ENCODE measurements around the gene DOK4.

DNA sequence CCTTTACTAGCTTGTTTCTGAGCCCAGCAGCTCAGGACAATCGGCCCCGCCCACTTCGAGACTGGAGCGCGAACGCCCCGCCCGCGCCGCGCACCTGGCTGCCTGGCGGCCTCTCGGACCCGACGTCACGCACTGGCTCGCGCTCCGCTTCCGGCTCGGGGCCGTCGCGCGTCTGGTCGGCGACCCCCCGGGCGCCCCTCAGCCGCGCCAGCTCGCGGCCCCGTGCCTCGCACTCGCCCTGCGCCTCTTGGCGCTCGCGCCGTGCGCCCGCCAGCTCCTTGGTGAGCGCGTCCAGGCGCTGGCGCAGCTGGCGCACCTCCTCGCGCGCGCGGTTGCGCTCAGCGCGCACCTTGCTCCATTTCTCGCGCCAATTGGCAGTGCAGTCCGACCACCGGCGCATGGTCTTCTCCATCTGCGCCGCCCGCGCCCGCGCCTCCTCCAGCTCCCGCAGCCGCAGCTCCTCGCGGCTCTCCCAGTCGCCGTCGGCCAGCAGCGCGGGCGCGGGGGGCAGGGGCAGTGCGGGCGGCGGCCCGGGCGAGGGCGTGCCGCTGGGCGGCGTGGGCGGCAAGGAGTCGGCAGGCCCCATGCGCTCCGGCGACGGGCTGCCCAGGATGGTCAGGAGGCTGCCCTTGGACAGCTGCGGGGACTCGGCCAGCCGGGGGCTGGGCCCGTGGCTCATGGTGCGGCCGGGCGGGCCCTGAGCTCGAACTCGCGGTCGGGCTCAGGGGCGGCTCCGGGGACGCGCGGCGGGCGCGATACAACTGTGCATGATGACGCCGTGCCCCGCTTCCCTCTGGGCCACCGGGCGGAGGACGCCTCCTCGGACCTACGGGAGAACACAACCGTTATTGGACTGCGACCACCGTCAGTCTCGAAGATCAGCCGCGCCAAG is 42.5 kb upstream of the DOK4 start:
- TF ChIP-seq, protein P1, sequence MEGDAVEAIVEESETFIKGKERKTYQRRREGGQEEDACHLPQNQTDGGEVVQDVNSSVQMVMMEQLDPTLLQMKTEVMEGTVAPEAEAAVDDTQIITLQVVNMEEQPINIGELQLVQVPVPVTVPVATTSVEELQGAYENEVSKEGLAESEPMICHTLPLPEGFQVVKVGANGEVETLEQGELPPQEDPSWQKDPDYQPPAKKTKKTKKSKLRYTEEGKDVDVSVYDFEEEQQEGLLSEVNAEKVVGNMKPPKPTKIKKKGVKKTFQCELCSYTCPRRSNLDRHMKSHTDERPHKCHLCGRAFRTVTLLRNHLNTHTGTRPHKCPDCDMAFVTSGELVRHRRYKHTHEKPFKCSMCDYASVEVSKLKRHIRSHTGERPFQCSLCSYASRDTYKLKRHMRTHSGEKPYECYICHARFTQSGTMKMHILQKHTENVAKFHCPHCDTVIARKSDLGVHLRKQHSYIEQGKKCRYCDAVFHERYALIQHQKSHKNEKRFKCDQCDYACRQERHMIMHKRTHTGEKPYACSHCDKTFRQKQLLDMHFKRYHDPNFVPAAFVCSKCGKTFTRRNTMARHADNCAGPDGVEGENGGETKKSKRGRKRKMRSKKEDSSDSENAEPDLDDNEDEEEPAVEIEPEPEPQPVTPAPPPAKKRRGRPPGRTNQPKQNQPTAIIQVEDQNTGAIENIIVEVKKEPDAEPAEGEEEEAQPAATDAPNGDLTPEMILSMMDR (IDR thresholded peaks at IDR 0.05 in 2 of 3, conservative IDR thresholded peaks at IDR 0.05 in 1 of 3; ENCODE audit: borderline replicate concordance in 1 of 3, insufficient read depth in 1 of 3, low read depth in 2 of 3, low read length in 2 of 3): no peak
- TF ChIP-seq POLR2AphosphoS5 (IDR thresholded peaks at IDR 0.05; ENCODE audit: low read depth, low read length): peak; percentile 58; the same call in 1 of the 2 replicates
- no peak for TF ChIP-seq TCF7L2 (IDR thresholded peaks at IDR 0.05; ENCODE audit: borderline replicate concordance, extremely low read depth, insufficient read depth, insufficient read length)
- TF ChIP-seq POLR2A (IDR thresholded peaks at IDR 0.05; ENCODE audit: borderline replicate concordance, extremely low read depth, insufficient read depth, insufficient read length): no peak
- TF ChIP-seq RAD21 (IDR thresholded peaks at IDR 0.05; ENCODE audit: low read depth): no peak
- no peak for TF ChIP-seq SIN3A (IDR thresholded peaks at IDR 0.05; ENCODE audit: low read depth)
- TF ChIP-seq, protein P2, sequence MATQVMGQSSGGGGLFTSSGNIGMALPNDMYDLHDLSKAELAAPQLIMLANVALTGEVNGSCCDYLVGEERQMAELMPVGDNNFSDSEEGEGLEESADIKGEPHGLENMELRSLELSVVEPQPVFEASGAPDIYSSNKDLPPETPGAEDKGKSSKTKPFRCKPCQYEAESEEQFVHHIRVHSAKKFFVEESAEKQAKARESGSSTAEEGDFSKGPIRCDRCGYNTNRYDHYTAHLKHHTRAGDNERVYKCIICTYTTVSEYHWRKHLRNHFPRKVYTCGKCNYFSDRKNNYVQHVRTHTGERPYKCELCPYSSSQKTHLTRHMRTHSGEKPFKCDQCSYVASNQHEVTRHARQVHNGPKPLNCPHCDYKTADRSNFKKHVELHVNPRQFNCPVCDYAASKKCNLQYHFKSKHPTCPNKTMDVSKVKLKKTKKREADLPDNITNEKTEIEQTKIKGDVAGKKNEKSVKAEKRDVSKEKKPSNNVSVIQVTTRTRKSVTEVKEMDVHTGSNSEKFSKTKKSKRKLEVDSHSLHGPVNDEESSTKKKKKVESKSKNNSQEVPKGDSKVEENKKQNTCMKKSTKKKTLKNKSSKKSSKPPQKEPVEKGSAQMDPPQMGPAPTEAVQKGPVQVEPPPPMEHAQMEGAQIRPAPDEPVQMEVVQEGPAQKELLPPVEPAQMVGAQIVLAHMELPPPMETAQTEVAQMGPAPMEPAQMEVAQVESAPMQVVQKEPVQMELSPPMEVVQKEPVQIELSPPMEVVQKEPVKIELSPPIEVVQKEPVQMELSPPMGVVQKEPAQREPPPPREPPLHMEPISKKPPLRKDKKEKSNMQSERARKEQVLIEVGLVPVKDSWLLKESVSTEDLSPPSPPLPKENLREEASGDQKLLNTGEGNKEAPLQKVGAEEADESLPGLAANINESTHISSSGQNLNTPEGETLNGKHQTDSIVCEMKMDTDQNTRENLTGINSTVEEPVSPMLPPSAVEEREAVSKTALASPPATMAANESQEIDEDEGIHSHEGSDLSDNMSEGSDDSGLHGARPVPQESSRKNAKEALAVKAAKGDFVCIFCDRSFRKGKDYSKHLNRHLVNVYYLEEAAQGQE (IDR thresholded peaks at IDR 0.05; ENCODE audit: low read depth): no peak
- TF ChIP-seq CEBPB (IDR thresholded peaks at IDR 0.05; ENCODE audit: low read depth): no peak
- no peak for TF ChIP-seq EGR1 (IDR thresholded peaks at IDR 0.05; ENCODE audit: low read depth)
